GM21526 (cell line): Measurements from ENCODE around the gene PDCD7.
"Not testable (repeated sequence)": the region's sequence is repeated elsewhere in the genome, so short reads cannot be mapped to it uniquely, and the experiment has no call there.

ENCODE experiments used
- ATAC-seq: cut with Tn5 transposase; IDR thresholded peaks from one replicate; pipeline ENCODE4 v1.9.1; 2021; ENCODE audit warnings: moderate library complexity; ENCODE audit not compliant: unreplicated experiment, low FRiP score

The PDCD7 gene

GRCh38 chr15:65093793-65094170 lies 39.8 kb downstream of the PDCD7 start:
- ATAC-seq = not testable (repeated sequence)

- ATAC-seq = no peak
These were observed 40.5 kb downstream of the PDCD7 start for GRCh38 chr15:65092911-65093792.

GRCh38 chr15:65091946-65092770 lies 41.5 kb downstream of the PDCD7 start:
- ATAC-seq = no peak

DNA sequence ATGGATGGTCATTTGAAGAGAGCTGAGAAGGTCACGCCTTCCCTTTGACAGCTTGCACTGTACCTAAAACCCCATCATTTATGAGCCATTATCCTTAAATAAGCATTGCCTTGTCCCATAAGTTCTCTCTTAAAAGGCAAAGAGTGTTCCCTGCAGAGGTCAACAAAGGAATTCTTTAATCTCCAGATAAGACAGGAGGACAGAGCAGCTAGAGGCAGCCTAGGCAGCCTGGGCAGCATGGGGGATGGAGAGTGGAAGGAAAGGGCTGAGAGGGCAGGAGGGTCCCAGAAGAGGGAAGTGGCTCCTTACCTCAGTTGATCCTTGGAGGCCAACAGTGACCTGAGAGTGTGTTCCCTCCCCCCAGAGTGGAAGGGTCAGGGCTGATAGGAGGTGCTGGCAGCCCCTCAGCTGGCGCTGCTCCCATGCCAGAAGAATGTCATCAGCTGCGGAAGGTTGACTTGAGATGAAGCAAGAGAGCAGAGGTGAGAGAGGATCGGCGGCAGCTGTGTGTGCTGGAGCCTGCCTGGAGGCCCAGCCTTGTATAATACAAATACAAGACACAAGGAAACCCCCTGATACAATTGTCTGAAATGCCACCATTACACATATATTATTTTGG lies 44.3 kb downstream of the PDCD7 start:
- ATAC-seq = no peak

DNA sequence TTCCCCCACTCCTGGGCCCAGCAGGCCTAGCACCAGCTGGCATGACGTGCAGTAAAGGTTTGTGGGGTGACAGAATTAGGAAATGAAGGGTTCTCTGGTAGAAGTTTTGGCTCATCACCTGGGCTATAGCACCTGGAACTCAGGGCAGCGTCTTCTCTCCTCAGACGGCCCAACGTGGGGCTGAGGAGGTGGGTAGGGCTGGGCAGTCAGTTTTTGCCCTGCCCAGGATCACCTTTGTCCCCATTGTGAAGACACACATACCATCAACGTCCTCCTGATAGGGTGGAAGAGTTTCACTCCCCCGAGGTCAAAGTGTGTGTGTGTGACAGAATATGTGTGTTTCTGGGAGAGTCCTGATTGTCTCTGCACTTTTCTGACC lies 45.0 kb downstream of the PDCD7 start:
- ATAC-seq = no peak

GRCh38 chr15:65087873-65088642 lies 45.5 kb downstream of the PDCD7 start:
- ATAC-seq = no peak

DNA sequence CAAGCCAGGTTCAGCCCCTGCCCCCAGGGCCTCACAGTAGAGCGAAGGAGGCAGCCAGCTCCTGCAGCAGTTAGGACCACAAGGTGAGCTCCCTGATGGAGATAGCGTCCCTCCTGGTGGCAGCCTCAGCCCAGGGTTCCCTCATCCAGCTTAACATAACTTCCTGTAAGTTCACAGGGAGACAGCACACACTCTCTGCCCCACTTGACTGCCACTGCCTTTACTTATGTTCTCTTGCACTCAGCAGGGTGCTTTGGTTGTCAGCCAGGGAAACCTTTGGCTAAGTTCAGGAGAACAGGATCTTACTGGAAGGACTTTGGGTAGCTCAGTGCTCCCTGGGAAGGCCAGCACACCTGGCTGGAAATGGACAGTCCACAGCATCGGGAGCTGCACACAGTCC lies 46.2 kb downstream of the PDCD7 start:
- no peak for ATAC-seq

- ATAC-seq = no peak
These were observed 46.9 kb downstream of the PDCD7 start for GRCh38 chr15:65086680-65087111.

- ATAC-seq = no peak
These were observed 47.5 kb downstream of the PDCD7 start for GRCh38 chr15:65085990-65086679.

- no peak for ATAC-seq
These were observed 48.3 kb downstream of the PDCD7 start for GRCh38 chr15:65085207-65085753.

DNA sequence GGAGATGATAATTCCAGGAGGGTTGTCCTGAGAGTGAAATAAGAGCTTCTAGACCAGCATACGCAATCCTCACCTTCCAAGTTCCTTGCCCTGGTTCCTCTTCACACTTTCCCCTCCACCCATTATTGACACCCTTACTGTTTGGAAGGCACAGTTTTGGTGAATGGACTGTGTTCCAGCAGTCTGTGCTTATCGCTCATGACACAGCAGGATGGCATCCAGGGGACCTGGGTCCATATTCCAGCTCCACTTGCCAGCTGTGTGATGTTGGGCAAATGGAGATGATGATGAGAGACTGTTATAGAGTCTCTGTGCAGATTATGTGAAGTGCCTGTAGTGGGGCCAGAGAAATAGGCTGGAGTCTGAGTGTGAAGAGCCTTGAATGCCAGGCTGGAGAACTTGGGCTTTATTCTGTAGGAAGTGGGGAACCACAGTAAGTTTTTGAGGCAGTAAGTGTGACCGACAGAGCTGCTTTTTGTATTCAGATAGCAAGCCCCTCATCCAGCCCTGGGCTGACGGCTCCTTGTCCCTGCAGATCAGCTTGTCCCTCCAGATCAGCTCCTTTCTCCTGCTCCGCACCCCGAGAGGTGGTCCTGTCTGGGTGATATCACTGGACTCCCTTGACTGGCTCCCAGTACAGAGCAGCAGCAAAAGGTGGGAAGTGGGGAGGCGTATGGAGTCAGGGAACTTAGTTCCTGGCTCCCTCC lies 49.0 kb downstream of the PDCD7 start:
- ATAC-seq = no peak

DNA sequence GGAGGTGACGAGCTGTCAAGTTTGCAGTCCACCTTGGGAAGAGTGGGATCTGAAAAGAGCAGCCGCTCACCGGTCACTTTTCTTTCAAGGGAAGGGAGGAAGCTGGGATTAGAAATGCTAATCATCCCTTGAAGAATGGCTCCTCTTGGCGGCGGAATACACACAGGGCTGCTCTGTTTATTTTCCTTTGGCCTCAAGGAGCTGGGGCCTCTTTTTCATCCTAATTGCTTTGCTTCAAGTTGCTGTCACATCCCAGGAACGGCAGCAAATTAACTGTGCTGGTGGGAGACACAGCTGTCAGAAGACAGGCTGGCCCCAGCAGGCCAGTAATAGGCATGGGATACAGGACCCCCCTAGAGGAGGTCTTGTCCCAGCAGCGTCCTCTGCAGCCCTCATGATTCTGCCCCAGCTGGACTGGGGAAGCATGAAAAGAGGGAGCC lies 50.3 kb downstream of the PDCD7 start:
- no peak for ATAC-seq

- ATAC-seq = no peak
These were observed 51.2 kb downstream of the PDCD7 start for GRCh38 chr15:65082303-65082953.

DNA sequence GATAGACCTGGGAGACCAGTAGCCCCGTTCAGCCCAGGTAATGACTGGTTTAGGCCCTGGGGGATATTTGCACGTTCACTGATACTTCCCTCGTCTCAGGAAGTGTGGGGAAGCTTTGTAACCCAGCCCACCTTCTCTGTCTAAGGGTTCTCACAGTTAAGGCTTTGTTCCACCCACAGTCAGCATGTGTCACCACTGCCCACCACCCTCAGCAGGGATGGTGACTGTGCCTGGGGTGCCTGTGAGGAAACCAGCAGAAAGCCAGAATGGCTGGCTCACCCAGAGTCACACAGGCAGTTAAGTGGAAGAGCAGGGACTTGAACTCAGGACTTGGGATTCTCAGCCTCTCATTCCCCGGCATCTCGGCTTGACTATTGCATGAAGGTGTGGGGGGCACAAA lies 51.9 kb downstream of the PDCD7 start:
- no peak for ATAC-seq

DNA sequence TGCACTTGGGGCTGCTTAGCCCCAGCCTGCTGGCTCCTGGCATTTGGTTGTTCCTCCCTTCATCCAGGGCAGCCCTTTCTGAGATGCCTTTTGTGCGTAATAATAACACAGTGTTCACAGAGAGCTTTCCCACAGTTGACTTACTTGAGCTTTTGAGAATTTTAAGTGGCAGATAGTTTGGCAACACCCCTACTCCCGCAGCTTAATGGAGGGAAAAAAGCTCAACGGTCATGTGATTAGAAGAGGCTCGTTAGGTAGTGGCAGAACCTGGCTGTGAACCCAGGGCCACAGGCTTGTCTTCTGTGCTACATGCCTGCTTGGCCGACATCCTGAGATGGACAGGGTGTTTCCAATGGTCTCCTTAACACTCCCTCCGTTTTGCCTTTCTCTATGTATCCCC lies 52.3 kb downstream of the PDCD7 start:
- ATAC-seq = no peak

GRCh38 chr15:65079580-65079979 lies 54.0 kb downstream of the PDCD7 start:
- ATAC-seq = no peak

GRCh38 chr15:65077981-65078352 lies 55.6 kb downstream of the PDCD7 start:
- ATAC-seq = no peak

DNA sequence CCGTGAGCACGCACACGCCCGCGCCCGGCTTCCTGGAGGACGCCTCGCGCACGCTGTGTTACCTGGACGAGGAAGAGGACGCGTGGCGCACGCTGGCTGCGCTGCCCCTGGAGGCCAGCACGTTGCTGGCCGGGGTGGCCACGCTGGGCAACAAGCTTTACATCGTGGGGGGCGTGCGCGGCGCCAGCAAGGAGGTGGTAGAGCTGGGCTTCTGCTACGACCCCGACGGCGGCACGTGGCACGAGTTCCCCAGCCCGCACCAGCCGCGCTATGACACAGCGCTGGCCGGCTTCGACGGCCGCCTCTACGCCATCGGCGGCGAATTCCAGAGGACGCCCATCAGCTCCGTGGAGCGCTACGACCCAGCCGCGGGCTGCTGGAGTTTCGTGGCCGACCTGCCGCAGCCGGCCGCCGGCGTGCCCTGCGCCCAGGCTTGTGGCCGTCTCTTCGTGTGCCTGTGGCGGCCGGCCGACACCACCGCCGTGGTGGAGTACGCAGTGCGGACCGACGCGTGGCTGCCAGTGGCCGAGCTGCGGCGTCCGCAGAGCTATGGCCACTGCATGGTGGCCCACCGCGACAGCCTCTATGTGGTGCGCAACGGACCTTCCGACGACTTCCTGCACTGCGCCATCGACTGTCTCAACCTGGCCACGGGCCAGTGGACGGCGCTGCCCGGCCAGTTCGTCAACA lies 56.2 kb downstream of the PDCD7 start:
- ATAC-seq = no peak
